BLaER1 treated with 17β-estradiol and CSF1 and Interleukin-3, amounts not matched to agents 10 nM and 100 nM (cell line): ENCODE measurements around the gene ANKRD11.

Experiments
- H3K27ac ChIP-seq, 11 experiments: shearing (Covaris generic); formaldehyde crosslinking; 2 replicates each; pipeline ENCODE4 v1.8.1; 2022
- H3K27me3 ChIP-seq, 11 experiments: shearing (Covaris generic); formaldehyde crosslinking; 2 replicates each; pipeline ENCODE4 v1.8.1; 2022
- H3K36me3 ChIP-seq, 11 experiments: shearing (Covaris generic); formaldehyde crosslinking; 2 replicates each; pipeline ENCODE4 v1.8.1; 2022
- H3K4me1 ChIP-seq, 10 experiments: shearing (Covaris generic); formaldehyde crosslinking; 2 replicates each; pipeline ENCODE4 v1.8.1; 2022
- H3K4me2 ChIP-seq, 11 experiments: shearing (Covaris generic); formaldehyde crosslinking; 2 replicates each; pipeline ENCODE4 v1.8.1; 2022
- H3K4me3 ChIP-seq, 10 experiments: shearing (Covaris generic); formaldehyde crosslinking; 2 replicates each; pipeline ENCODE4 v1.8.1; 2022
- H3K9ac ChIP-seq, 11 experiments: shearing (Covaris generic); formaldehyde crosslinking; 2 replicates each; pipeline ENCODE4 v1.8.1; 2022
- H3K9me3 ChIP-seq, 11 experiments: shearing (Covaris generic); formaldehyde crosslinking; replicated peaks in 1 of 11; 2 replicates each; pipeline ENCODE4 v1.8.1; 2022
- H4K20me1 ChIP-seq, 11 experiments: shearing (Covaris generic); formaldehyde crosslinking; 2 replicates each; pipeline ENCODE4 v1.8.1; 2022
- Cebpa-rat ChIP-seq, 11 experiments: shearing (Covaris generic); IDR thresholded peaks; 2 replicates each; pipeline ENCODE4 v1.8.1; 2022

ANKRD11 gene

DNA sequence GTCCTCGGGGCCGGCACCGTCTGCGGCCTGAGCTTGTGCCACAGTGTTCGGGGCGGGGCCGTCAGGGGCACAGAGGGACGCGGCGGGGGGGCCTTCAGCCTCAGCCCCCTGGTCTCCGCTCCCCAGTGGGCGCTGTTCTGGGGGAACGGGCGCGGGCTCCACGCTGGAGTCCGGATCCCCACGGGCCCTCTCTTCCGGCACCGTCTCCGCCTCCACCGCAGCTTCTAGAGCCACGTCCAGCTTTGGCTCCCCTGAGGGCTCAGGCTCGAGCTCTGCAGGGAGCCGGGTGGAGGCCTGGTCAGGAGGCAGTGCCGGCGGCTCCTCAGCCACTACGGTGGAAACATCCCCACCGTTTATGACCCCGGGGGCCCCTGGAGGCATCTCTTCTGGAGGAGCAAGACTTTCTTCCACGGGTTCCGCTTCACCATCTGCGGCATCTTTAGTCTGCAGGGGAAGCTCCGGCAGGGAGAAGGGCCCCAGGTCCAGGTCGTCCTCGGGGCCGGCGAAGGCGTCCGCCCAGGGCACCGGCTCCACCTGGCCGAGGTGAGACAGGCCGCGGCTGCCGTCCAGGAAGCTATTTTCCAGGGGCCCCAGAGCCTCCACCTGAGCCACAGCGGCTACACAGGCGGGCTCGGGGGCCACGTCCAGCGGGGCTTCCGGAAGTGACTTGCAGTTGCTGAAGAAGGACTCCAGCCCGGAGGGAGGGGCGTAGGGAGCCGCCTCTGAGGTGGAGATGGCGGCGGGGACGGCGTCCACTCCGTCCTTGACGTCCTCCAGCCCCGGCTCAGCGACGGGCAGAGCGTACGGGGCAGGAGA, 210.5 kb downstream of the ANKRD11 start:
- Histone ChIP-seq H3K9ac (peak overlapping the region in 8 of 11 experiments; percentile 40 to 65 (median 50); a peak in 13 of 22 replicates), H3K27ac (peak overlapping the region in 7 of 11 experiments; percentile 29 to 58 (median 52); a peak in 14 of 22 replicates), H3K4me1 (peaks cover 51 to 63% (median 59%) of the 10 kb centered on the region in 10 experiments)

DNA sequence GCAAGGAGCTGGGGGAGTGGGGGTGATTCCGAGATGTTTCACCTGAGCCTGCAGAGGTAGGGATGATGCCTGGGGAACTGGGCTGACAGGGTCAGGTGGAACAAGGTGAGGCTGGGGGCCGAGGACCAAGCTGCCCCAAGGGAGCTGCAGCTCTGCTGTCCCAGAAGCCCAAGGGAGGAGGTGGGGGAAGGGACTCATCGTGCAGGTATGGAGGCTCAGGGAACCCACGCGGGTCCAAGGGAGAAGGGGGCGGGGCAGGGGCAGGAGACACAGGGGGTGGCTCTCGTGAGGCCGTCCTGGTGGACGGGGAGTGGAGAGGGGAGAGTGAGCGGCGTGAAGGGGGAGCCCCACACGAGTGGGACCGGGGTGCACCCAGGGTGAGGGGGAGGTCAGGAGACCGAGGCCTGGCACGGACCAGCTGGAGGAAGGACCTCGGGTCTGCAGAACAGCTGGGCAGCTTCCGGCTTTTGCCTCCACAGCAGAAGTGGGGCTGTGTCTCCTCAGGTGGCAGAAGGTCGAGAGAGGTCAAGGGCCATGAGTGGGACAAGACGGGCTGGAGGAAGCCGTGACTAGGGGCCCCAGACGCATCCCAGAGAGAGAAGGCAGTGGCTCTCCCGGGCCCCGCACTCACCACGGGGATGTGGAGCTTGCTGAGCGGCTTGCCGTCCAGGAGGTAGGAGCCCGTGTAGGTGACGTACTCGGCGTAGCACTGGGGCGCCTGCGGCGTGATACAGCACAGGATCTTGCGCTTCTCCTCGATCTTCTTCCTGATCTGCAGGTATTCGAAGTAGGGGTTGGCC, 211.7 kb downstream of the ANKRD11 start:
- peaks cover 52 to 76% (median 71%) of the 10 kb centered on the region in 10 experiments for H3K4me1 ChIP-seq
- peak overlapping the region in 7 of 10 experiments; percentile 13 to 58 (median 41); a peak in 10 of 20 replicates for H3K4me3 ChIP-seq
- peak overlapping the region; percentile 83 to 98 (median 90) for H3K4me2 ChIP-seq
- peak overlapping the region in 10 of 11 experiments; percentile 36 to 78 (median 70); a peak in 17 of 22 replicates for H3K9ac ChIP-seq
- H4K20me1 ChIP-seq, result peaks cover 78 to 98% (median 97%) of the 10 kb centered on the region in 11 experiments
- peak overlapping the region in 8 of 11 experiments; percentile 69 to 79 (median 76); a peak in 16 of 22 replicates for H3K27ac ChIP-seq
- TF ChIP-seq Cebpa-rat (IDR thresholded peaks at IDR 0.05), result no peak
- peaks cover 70 to 95% (median 79%) of the 10 kb centered on the region in 11 experiments for H3K36me3 ChIP-seq
- no peaks in the 10 kb centered on the region for H3K27me3 ChIP-seq
- H3K9me3 ChIP-seq, result no peaks in the 10 kb centered on the region

More for the DNA sequence above, 210.5 kb downstream of the ANKRD11 start:
- no peak for TF ChIP-seq Cebpa-rat (IDR thresholded peaks at IDR 0.05)
- Histone ChIP-seq H3K9me3 (no peaks in the 10 kb centered on the region), H3K4me2 (peak overlapping the region; percentile 65 to 76 (median 72)), H3K27me3 (no peaks in the 10 kb centered on the region), H4K20me1 (peaks cover 66 to 98% (median 92%) of the 10 kb centered on the region in 11 experiments), H3K4me3 (peak overlapping the region in 5 of 10 experiments; percentile 12 to 39 (median 34); a peak in 4 of 20 replicates), H3K36me3 (peaks cover 70 to 95% (median 79%) of the 10 kb centered on the region in 11 experiments)

DNA sequence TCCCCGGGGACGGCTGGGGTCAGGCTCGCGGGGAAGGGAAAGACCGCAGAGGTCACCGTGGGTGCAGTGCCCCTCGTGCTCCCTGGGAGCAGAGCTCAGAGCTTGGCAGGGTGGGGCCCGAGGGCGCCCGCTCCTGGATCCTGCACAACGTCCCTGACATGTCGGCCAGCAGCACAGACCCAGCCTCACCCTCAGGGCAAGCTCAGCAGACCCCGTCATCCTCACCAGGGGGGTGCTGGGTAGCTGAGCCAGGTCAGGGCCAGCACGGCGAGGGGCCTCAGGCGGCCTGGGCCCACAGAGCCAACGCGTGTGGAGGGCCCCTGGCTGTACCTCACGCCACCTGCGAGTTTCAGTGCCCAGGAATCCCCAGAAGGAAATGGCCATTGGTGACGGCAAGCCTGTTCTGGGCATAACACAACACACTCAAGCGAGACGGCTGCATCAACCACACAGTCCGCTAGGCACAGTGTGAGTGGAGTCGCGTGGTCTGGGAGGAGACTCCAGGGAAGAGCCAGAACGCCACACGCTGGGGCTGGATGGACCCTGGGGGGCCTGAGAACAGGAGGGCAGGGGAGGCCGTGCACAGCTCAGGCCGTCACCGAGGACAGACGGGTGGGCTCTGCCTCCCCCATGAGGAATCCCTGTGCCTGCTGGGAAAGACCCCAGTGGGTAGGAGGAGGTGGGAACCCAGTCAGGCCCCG, 212.6 kb downstream of the ANKRD11 start:
- H3K36me3 ChIP-seq, result peaks cover 70 to 95% (median 79%) of the 10 kb centered on the region in 11 experiments
- H3K4me2 ChIP-seq, result peak overlapping the region; percentile 83 to 98 (median 90)
- peak overlapping the region; percentile 9 to 79 (median 75); a peak in 18 of 22 replicates for H3K27ac ChIP-seq
- H3K4me3 ChIP-seq, result peak overlapping the region in 7 of 10 experiments; percentile 13 to 58 (median 41); a peak in 11 of 20 replicates
- TF ChIP-seq Cebpa-rat (IDR thresholded peaks at IDR 0.05), result no peak
- H3K4me1 ChIP-seq, result peaks cover 52 to 82% (median 73%) of the 10 kb centered on the region in 10 experiments
- peaks cover 83 to 98% (median 97%) of the 10 kb centered on the region in 11 experiments for H4K20me1 ChIP-seq
- H3K9me3 ChIP-seq, result no peaks in the 10 kb centered on the region
- no peaks in the 10 kb centered on the region for H3K27me3 ChIP-seq
- peak overlapping the region; percentile 28 to 78 (median 69); a peak in 19 of 22 replicates for H3K9ac ChIP-seq

DNA sequence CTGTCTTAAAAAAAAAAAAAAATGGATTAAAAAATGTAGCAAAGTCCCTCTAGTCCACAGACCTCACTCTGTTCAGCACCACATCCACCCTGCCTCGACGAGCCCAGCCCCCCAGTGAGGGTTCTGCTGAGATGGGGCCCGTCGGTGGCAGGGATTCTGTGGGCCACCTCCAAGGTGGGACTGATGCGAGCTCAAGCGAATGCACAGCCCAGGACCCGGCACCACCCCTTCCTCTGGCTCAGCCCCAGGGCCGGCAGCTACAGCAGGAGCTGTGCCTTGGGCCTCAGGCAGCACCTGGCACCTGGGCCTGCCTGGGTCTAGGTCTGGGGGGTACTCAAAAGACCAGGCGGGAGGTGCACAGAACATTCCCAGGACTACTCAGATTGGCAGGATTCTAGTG, 213.3 kb downstream of the ANKRD11 start:
- peak overlapping the region in 5 of 10 experiments; percentile 17 to 58 (median 43); a peak in 7 of 20 replicates for H3K4me3 ChIP-seq
- H3K4me1 ChIP-seq, result peaks cover 52 to 89% (median 80%) of the 10 kb centered on the region in 10 experiments
- H3K9me3 ChIP-seq, result no peaks in the 10 kb centered on the region
- H3K4me2 ChIP-seq, result peak overlapping the region; percentile 83 to 98 (median 90)
- H3K9ac ChIP-seq, result peak overlapping the region in 10 of 11 experiments; percentile 28 to 78 (median 70); a peak in 18 of 22 replicates
- peak overlapping the region in 10 of 11 experiments; percentile 9 to 79 (median 75); a peak in 18 of 22 replicates for H3K27ac ChIP-seq
- H3K36me3 ChIP-seq, result peaks cover 70 to 95% (median 79%) of the 10 kb centered on the region in 11 experiments
- TF ChIP-seq Cebpa-rat (IDR thresholded peaks at IDR 0.05), result no peak
- no peaks in the 10 kb centered on the region for H3K27me3 ChIP-seq
- H4K20me1 ChIP-seq, result peaks cover 81 to 98% (median 97%) of the 10 kb centered on the region in 11 experiments

DNA sequence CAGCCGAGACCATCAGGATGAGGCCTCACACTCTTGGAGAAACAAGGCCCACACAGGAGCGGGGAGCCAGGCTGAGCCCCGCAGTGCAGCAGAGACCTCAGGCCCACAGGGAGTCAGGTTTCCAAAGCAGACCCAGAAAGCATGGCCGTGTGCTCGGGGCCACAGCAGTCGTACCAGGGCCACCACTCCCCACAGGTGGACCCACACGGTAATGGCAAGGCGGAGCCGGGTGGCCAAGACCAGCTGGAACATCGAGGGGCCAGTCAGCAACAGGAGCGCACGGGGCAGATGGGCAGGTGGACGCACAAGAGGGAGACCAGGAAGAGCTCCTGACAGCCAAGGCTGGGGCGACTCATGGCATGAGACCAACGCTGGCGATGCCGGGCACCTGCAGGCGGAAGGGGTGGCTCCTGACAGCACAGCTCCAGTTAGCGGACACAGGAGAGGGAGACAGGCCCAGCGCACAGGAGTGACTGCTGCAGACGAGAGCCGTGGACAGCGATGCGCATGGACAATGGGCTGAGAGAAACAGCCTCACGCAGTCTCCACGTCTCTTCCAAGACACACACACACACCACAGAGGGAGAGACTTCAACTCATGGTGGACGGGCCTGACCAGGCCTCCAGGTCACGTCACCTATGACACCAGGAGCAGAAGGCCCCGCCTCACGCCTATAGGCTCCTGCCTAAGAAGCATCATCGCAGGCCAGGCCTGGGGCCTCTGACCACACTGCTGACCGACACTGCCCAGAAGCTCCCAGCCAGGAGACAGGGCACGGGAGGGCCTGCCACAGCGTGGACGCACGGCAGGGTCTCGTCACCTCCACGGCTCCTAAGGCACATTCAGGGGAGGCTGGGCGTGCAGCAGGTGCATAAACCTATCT, 214.3 kb downstream of the ANKRD11 start:
- Histone ChIP-seq H3K4me1 (peaks cover 56 to 96% (median 89%) of the 10 kb centered on the region in 10 experiments), H3K4me3 (peak overlapping the region in 5 of 10 experiments; percentile 15 to 51 (median 19); a peak in 4 of 20 replicates)
- TF ChIP-seq Cebpa-rat (IDR thresholded peaks at IDR 0.05), result no peak

DNA sequence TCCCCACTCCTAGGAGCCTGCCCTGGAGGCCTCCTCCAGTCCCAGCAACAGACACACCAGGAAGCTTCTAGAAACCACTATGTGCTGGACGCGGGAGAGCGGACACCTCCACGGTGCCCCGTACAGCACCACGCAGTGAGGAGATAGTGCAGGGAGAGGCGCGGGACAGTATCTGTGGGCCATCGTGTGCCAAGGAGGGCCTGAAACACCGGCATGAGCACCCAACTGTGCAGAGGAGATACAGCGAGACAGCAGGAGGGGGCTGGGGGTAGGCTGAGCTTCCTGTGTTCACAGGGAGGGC, 215.1 kb downstream of the ANKRD11 start:
- no peaks in the 10 kb centered on the region for H3K27me3 ChIP-seq
- TF ChIP-seq Cebpa-rat (IDR thresholded peaks at IDR 0.05), result no peak
- H3K9ac ChIP-seq, result peak overlapping the region; percentile 1 to 78 (median 63); a peak in 18 of 22 replicates
- peaks cover 62 to 98% (median 91%) of the 10 kb centered on the region in 10 experiments for H3K4me1 ChIP-seq
- peak overlapping the region; percentile 77 to 98 (median 86) for H3K4me2 ChIP-seq
- H3K9me3 ChIP-seq, result no peaks in the 10 kb centered on the region
- peak overlapping the region in 5 of 10 experiments; percentile 4 to 51 (median 19); a peak in 5 of 20 replicates for H3K4me3 ChIP-seq
- H3K36me3 ChIP-seq, result peaks cover 67 to 95% (median 79%) of the 10 kb centered on the region in 11 experiments
- peak overlapping the region in 9 of 11 experiments; percentile 40 to 79 (median 65); a peak in 18 of 22 replicates for H3K27ac ChIP-seq
- H4K20me1 ChIP-seq, result peaks cover 82 to 98% (median 97%) of the 10 kb centered on the region in 11 experiments

More for the DNA sequence above, 214.3 kb downstream of the ANKRD11 start:
- peak overlapping the region in 9 of 11 experiments; percentile 40 to 79 (median 65); a peak in 18 of 22 replicates for H3K27ac ChIP-seq
- H4K20me1 ChIP-seq, result peaks cover 82 to 98% (median 97%) of the 10 kb centered on the region in 11 experiments
- H3K4me2 ChIP-seq, result peak overlapping the region; percentile 77 to 98 (median 86)
- peaks cover 67 to 95% (median 79%) of the 10 kb centered on the region in 11 experiments for H3K36me3 ChIP-seq
- peak overlapping the region in 10 of 11 experiments; percentile 28 to 78 (median 63); a peak in 19 of 22 replicates for H3K9ac ChIP-seq
- H3K9me3 ChIP-seq, result no peaks in the 10 kb centered on the region
- H3K27me3 ChIP-seq, result no peaks in the 10 kb centered on the region
